ENCODE results near the gene IGFN1.

IGFN1 gene

DNA sequence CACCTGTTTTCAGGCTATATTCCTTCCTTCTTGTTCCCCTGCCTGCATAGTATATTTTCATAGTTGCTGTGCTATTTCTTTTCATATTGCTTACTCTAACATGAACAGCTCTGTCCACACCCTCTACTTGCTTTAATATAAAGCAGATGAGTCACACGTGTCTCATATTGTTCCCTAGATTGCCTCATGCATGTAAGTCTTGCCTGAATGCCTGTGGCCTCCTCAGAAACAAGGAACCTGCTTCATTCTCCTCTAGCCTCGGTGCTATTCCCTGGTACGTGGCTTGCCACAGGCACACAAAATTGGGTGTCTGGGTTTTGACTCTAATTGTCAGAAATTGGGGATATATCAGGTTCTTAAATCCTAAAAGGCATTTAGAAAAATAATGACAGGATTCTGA, 76.2 kb downstream of the IGFN1 start:
- no peak for DNase-seq (ENCODE audit: low read depth in 2 of 2)

DNA sequence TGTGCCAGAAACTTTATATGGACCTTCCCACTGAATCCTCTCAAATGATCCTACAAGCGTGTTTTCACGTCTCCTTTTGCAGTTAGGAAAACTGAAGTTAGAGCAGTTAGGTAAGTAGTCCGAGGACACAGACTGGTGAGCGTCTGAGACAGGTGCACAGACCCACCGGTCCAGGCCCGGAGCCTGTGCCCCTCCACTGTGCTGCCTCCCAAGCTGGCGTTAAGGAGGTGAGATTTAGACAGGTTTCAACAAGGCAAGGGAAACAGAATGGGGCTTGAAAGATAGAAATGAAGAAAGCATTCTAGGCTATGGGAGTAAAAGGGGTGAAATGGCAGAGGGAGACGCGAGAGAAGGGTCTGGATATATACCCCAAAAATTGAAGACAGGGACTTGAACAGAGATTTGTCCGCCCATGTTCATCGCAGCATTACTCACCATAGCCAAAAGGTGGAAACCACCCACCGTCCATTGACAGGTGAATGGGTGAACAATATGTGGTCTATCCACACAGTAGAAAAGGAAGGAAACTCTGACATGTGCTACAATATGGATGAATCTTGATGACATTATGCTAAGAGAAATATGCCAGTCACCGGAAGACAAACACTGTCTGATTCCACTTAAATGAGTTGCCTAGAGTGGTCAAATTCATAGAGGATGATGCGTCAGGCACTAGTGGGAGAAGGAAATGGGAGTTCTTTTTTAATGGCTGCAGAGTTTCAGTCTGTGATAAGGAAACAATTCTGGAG, 77.0 kb downstream of the IGFN1 start:
- DNase-seq (ENCODE audit: low read depth in 2 of 2): no peak

DNA sequence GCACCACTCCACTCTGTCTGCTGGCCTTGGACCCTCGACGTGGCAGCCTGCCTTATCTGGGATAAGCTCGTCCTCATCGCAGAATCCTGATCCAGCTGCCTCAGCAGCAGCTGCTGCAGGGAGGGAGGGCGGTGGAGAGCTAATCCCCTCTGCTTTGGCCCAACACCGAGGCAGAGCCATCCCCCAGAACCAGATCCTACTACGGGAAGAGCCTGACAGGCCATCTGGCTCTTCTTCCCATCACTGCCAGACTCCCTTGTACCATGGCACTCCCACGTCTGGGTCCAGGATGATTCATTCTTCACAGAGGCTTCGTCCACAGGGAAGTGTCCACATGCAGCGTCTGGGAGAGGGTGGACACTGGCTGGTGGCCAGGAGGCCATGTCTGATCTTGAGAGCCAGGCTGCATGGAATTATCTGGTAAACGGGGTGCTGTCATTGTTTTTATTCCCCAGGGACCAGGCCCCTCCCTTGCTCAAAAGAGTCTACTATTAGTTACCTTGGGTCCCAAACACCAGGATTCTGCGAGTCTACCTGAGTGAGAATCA, 78.1 kb downstream of the IGFN1 start:
- DNase-seq (ENCODE audit: low read depth in 2 of 2): no peak

DNA sequence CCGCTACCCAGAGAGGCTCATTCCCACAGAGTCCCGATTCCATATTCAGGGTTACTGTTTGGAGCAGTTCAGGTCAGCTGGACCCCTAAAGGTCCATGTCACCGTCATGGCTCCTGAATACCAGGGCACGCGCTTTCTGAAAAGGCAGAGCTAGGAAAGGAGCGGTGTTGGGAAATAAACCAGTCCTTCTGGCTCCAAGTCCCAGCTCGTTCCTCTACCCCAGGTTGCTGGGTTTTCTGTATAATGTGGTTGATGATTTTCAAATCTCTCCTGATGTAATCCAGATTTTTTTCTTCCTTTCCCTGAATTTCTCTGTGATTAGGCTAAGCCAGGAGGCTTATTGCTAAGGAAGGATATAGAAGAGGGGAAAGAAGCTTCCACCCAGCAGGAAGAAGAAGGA, 78.7 kb downstream of the IGFN1 start:
- DNase-seq (ENCODE audit: low read depth in 2 of 2): no peak

DNA sequence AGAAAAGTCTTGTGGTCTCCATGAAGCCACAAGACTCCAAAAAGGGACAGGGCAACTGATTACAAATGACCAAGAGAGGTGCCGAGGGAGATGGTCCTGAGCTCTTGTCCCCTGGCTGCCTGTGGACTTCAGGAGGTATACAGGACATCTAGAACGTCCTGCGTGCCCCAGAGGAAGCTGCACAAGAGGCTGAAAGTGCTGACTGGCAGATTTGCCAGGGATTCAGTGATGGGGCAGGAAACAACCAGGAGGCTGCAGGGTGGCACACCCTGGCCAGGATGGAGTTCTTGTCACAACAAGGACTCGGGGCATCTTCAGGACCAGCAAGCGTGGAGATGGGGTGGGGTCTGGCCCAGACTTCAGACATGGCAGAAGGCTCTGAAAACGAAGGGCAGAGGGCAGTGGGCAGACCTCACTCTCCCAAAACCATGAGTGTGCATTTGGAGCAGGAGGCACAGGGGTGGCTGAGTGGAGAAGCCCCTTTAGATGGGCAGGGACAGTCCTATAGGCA, 79.3 kb downstream of the IGFN1 start:
- no peak for DNase-seq (ENCODE audit: low read depth in 2 of 2)

DNA sequence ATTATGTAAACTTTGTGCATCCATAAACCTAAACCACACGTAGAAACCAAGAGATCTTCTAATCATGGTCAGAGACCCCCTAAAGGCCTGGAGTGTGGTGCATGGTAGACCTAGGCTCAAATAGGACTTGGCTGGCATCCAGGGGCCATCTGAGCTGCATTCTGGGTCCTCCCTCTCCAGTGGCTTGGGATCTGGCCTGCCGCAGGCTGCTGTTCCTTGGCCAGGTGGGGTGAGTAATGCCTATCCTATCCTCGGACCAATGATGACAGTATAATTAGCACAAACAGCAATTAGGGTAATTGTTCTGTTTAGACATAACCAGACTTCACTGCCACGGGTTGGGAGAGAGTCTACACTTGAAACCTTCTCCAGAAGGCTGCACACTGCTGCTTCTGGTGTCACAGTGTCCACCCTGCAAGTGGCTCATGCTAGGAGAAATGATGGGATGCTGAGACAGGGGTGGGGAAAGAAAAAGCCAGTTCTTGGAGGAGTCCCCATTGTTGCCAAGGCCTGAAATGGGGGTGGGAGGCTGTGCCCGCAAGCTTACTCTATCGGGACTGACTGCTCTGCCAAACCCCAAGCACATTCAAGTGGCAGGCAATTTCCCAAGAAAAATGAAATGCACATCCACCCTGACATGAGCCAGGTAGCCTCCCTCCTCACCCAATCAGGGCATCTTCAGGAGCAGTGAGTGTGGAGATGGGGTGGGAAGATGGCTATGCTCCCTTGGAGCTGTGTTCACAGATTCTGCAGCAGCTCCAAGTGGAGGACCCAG, 80.2 kb downstream of the IGFN1 start:
- no peak for DNase-seq (ENCODE audit: low read depth in 2 of 2)

DNA sequence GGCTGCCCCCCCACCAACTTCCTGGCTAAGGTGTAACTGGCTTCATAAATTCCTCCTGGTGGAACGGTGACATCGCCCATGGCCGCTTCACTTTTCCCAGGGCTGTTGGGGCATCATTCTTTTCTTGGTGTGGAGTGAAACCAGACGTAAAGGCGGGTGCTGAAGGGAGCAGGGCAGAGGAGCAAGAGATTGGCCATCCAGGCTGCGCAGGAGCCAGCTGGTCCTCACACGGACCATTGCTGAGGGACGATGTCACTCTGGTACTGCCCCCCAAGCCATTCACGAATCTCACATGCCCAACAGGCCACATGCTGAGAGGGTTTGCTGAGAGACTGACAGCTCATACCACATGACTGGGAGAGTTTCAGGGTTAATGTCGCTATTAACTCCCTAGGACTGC, 82.2 kb downstream of the IGFN1 start:
- no peak for DNase-seq (ENCODE audit: low read depth in 2 of 2)

DNA sequence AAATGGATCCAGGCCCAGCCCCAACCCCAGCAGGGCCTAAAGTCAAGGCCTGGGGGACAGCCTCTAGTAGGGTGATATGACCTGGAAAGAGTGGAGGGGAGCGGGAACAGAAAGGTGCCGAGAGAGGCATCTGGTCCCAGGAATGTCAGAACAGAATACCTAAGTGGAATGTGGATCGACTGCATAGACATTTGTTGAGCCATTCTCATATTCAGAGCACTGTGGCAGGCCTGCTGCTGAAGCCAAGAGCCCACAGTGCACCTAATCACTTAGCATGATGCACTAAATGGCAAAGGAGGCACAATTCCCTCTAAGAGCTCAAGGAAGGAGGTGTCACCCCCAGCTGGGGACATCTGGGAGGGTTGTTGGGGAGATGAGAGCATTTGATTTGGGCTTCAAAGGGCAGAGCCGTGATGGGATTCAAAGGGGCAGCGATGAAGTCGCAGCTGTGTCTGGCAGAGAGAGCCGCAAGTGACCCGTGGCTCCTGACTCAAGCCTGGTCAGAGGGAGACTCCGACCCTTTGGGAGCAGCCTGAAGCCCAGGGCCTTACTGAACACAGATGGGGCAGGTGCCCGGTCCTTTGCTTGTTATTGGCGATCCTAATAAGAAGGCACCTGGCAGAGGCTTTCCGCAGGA, 84.1 kb downstream of the IGFN1 start:
- no peak for DNase-seq (ENCODE audit: low read depth in 2 of 2)

DNA sequence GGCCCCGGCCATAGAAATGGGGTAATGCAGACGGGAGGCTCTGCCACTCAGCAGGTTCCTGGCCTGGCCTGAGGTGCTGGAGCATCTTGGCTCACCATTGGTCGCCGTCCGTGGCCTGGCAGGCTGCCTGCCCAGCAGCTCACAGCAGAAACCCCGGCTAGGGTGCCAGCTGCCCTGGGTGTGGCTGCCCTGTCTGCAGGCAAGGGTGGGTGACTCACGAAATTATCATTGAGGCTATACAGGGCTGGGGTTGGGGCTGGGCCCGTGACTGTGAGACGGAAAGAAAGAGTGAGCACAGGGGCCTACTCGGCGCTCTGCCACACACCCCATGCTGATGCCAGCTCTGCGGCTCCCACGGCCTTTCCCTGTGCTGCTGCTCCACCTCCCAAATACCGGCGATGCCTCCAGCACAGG, 84.6 kb downstream of the IGFN1 start:
- DNase-seq (ENCODE audit: low read depth in 2 of 2): no peak

DNA sequence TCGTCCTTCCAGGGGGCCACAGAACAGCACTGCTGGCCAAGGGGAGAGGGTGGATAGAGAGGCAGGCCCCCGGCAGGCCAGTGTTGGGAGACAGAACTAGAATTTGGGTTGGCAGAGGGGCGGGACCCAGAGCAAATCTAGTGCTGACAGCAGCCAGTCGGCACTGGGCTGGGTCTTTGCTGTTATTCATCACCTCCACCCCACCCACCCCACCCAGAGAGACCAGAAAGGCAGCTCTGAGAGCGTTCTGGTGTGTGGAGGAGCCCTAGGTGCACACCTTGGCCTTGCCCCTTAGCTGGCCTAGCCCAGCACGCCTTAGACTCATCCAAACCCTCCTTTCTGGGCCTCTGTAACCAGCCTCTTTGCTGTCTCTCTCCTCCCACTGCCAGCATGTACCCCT, 86.3 kb downstream of the IGFN1 start:
- DNase-seq (ENCODE audit: low read depth in 2 of 2): no peak

DNA sequence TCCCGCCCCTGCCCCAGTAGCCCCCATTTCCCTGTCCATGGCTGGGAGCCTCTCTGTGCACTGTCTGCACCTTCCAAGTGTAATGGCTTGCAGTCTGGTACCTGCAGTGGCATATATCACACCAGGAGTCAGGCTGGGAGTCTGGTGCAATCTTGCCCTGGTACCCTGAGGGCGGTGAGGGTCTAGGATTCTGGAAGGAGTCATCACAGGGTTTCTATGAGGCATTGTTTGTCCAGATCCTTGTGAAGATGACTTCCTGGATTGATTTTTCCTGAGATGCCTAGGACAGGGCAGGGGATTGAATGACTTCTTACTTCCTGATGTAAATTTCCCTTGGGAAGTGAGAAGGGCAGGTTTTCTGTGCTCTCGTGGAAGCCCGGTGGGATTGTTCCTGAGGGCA, 86.8 kb downstream of the IGFN1 start:
- no peak for DNase-seq (ENCODE audit: low read depth in 2 of 2)
